Spleen (tissue), 7 donors: ENCODE data around the gene ARHGEF12.

Source experiments
- CTCF ChIP-seq, 11 experiments: fragments of 200-600 bp in 7 of 11; fragments of 450-650 bp in 4 of 11; sonication (generic) in 4 of 11; IDR thresholded peaks in 8 of 11; conservative IDR thresholded peaks in 3 of 11; 1 replicate in 7 of 11; 2 replicates in 4 of 11; pipeline versions ENCODE4 v1.4.0 to v1.8.0; 2016 to 2021; ENCODE audit warnings: antibody characterized with exemption in 11 of 11, inconsistent platforms in 4 of 11, mild to moderate bottlenecking in 1 of 11
- POLR2A ChIP-seq, 3 donors: fragments of 450-650 bp; IDR thresholded peaks; one replicate each; pipeline ENCODE4 v1.5.1; 2017; ENCODE audit warnings: antibody characterized with exemption in 3 of 3, mild to moderate bottlenecking in 1 of 3
- POLR2AphosphoS5 ChIP-seq, 3 donors: sonication (generic); formaldehyde crosslinking; IDR thresholded peaks; one replicate each; pipeline ENCODE4 v1.5.1; 2017; ENCODE audit warnings: antibody characterized with exemption in 3 of 3
- donor health status: DM: no; HTN: no; CAD: no; lungs with moderate emphysema.
- donor health status: DM: no; HTN: no; CAD: no.
- donor health status: DM: no; HTN: no; CAD: no.

- TF ChIP-seq POLR2A (IDR thresholded peaks at IDR 0.05) (no peak), CTCF (IDR thresholded peaks at IDR 0.05 in 8 of 11, conservative IDR thresholded peaks at IDR 0.05 in 3 of 11) (no peak), POLR2AphosphoS5 (IDR thresholded peaks at IDR 0.05) (no peak)
These were observed 179.0 kb downstream of the ARHGEF12 start for GRCh38 chr11:120515186-120515723.
